Measurements from ENCODE around the gene PDZD7.
"Not testable (repeated sequence)": the region's sequence is repeated elsewhere in the genome, so short reads cannot be mapped to it uniquely, and the experiment has no call there.

PDZD7 gene

GRCh38 chr10:100982916-100983830, 47.8 kb downstream of the PDZD7 start:
- no peak for DNase-seq (ENCODE audit: low spot score)

- DNase-seq (ENCODE audit: low spot score) = no peak
Measured at GRCh38 chr10:100981178-100981772, 49.7 kb downstream of the PDZD7 start.

- no peak for DNase-seq (ENCODE audit: low spot score)
Measured at GRCh38 chr10:100980711-100981110, 50.2 kb downstream of the PDZD7 start.

GRCh38 chr10:100980311-100980710, 50.6 kb downstream of the PDZD7 start:
- DNase-seq (ENCODE audit: low spot score) = no peak

GRCh38 chr10:100979791-100980272, 51.1 kb downstream of the PDZD7 start:
- DNase-seq (ENCODE audit: low spot score) = no peak

GRCh38 chr10:100978901-100979195, 52.1 kb downstream of the PDZD7 start:
- DNase-seq (ENCODE audit: low spot score) = no peak

GRCh38 chr10:100978121-100978900, 52.6 kb downstream of the PDZD7 start:
- no peak for DNase-seq (ENCODE audit: low spot score)

GRCh38 chr10:100977436-100977835, 53.5 kb downstream of the PDZD7 start:
- DNase-seq (ENCODE audit: low spot score) = no peak

- DNase-seq (ENCODE audit: low spot score) = no peak
Measured at GRCh38 chr10:100976906-100977305, 54.0 kb downstream of the PDZD7 start.

GRCh38 chr10:100975397-100975796, 55.5 kb downstream of the PDZD7 start:
- not testable (repeated sequence) for DNase-seq (ENCODE audit: low spot score)

- DNase-seq (ENCODE audit: low spot score) = peak; percentile 1
Measured at GRCh38 chr10:100972904-100973535, 57.9 kb downstream of the PDZD7 start.

GRCh38 chr10:100972115-100972903, 58.6 kb downstream of the PDZD7 start:
- no peak for DNase-seq (ENCODE audit: low spot score)

GRCh38 chr10:100970914-100971811, 59.8 kb downstream of the PDZD7 start:
- no peak for DNase-seq (ENCODE audit: low spot score)

GRCh38 chr10:100970076-100970913, 60.6 kb downstream of the PDZD7 start:
- no peak for DNase-seq (ENCODE audit: low spot score)

- DNase-seq (ENCODE audit: low spot score) = peak; percentile 80
Measured at GRCh38 chr10:100969187-100970075, 61.5 kb downstream of the PDZD7 start, which contains the start of gene SEMA4G. Gene SEMA4G (plus strand): TSS chr10:100969504. CDS start chr10:100972913, 3,409 bp downstream.

- no peak for DNase-seq (ENCODE audit: low spot score)
Measured at GRCh38 chr10:100968863-100969186, 62.1 kb downstream of the PDZD7 start.

- no peak for DNase-seq (ENCODE audit: low spot score)
Measured at GRCh38 chr10:100968062-100968736, 62.7 kb downstream of the PDZD7 start.

GRCh38 chr10:100967332-100967731, 63.6 kb downstream of the PDZD7 start:
- DNase-seq (ENCODE audit: low spot score) = no peak

Data from AG08396 (cell line).